Right atrium auricular region (tissue), 2 donors: ENCODE data around the gene RPS10. TPM values are rescaled to one million over a fixed set of nuclear protein-coding genes. Genes with fewer than 3 reads are reported as not detected.

Source experiments
- DNase-seq: peaks from one replicate; pipeline ENCODE4 v3.0.0-alpha.2; 2019; ENCODE audit warnings: low spot score
- H3K27ac ChIP-seq, 2 donors: fragments of 200-600 bp; sonication (generic); 1 replicate in 1 of 2; 2 replicates in 1 of 2; pipeline ENCODE4 v1.5.1; 2016 to 2019
- H3K27me3 ChIP-seq, 2 donors: fragments of 200-600 bp; sonication (generic); one replicate each; pipeline versions ENCODE4 v1.5.1 to v1.6.0; 2017 to 2019
- H3K36me3 ChIP-seq: fragments of 200-600 bp; sonication (generic); one replicate; pipeline ENCODE4 v1.5.1; 2016
- H3K4me1 ChIP-seq, 2 donors: fragments of 200-600 bp; sonication (generic); one replicate each; pipeline versions ENCODE4 v1.5.1 to v1.6.0; 2017 to 2019
- H3K4me3 ChIP-seq, 2 donors: fragments of 200-600 bp; sonication (generic); 1 replicate in 1 of 2; 2 replicates in 1 of 2; pipeline ENCODE4 v1.5.1; 2017 to 2019; ENCODE audit warnings: mild to moderate bottlenecking in 1 of 2, moderate library complexity in 1 of 2
- H3K9me3 ChIP-seq, 2 donors: fragments of 200-600 bp; sonication (generic); one replicate each; pipeline ENCODE4 v1.5.1; 2019
- CTCF ChIP-seq, 2 donors: fragments of 200-600 bp; sonication (generic); IDR thresholded peaks; one replicate each; pipeline ENCODE4 v1.5.1; 2019; ENCODE audit warnings: antibody characterized with exemption in 2 of 2
- total RNA-seq, 2 donors: library from RNA; depleted of rRNA; stranded (reverse); fragments of >200 nt; gene quantifications; one replicate each; pipeline ENCODE4 v1.1.0, GENCODE V29; 2016

The RPS10 gene
- total RNA-seq, 2 donors from 2014 or later = 830 to 2,258 TPM

- no peak overlapping the region for H3K4me3 ChIP-seq
- no peaks in the 10 kb centered on the region for H3K36me3 ChIP-seq
- no peak for DNase-seq
- H3K27me3 ChIP-seq = no peaks in the 10 kb centered on the region
- H3K4me1 ChIP-seq = peaks cover 0 to 15% of the 10 kb centered on the region in 2 donors
- no peak overlapping the region for H3K27ac ChIP-seq
- no peak for TF ChIP-seq CTCF (IDR thresholded peaks at IDR 0.05)
- H3K9me3 ChIP-seq = no peaks in the 10 kb centered on the region
These were observed 37.4 kb upstream of the RPS10 start for GRCh38 chr6:34463299-34463698.

GRCh38 chr6:34462551-34462971 lies 36.7 kb upstream of the RPS10 start:
- no peaks in the 10 kb centered on the region for H3K36me3 ChIP-seq
- DNase-seq = peak; percentile 60
- H3K27ac ChIP-seq = peak overlapping the region; percentile 26 to 45
- H3K27me3 ChIP-seq = no peaks in the 10 kb centered on the region
- peaks cover 0 to 15% of the 10 kb centered on the region in 2 donors for H3K4me1 ChIP-seq
- no peak for TF ChIP-seq CTCF (IDR thresholded peaks at IDR 0.05)
- H3K9me3 ChIP-seq = no peaks in the 10 kb centered on the region
- no peak overlapping the region for H3K4me3 ChIP-seq

GRCh38 chr6:34462010-34462409 lies 36.1 kb upstream of the RPS10 start:
- H3K4me1 ChIP-seq = peaks cover 0 to 15% of the 10 kb centered on the region in 2 donors
- TF ChIP-seq CTCF (IDR thresholded peaks at IDR 0.05) = no peak
- H3K27me3 ChIP-seq = no peaks in the 10 kb centered on the region
- no peak overlapping the region for H3K4me3 ChIP-seq
- H3K36me3 ChIP-seq = no peaks in the 10 kb centered on the region
- H3K9me3 ChIP-seq = no peaks in the 10 kb centered on the region
- peak overlapping the region in 1 of 2 donors; percentile 26 for H3K27ac ChIP-seq
- no peak for DNase-seq

GRCh38 chr6:34460796-34461507 lies 35.1 kb upstream of the RPS10 start:
- no peaks in the 10 kb centered on the region for H3K36me3 ChIP-seq
- no peak for TF ChIP-seq CTCF (IDR thresholded peaks at IDR 0.05)
- H3K27ac ChIP-seq = no peak overlapping the region
- no peaks in the 10 kb centered on the region for H3K27me3 ChIP-seq
- no peak for DNase-seq
- H3K4me3 ChIP-seq = no peak overlapping the region
- H3K9me3 ChIP-seq = no peaks in the 10 kb centered on the region
- peaks cover 0 to 8% of the 10 kb centered on the region in 2 donors for H3K4me1 ChIP-seq

GRCh38 chr6:34459899-34460593 lies 34.2 kb upstream of the RPS10 start:
- no peaks in the 10 kb centered on the region for H3K9me3 ChIP-seq
- no peak overlapping the region for H3K27ac ChIP-seq
- H3K27me3 ChIP-seq = no peaks in the 10 kb centered on the region
- no peak for DNase-seq
- no peaks in the 10 kb centered on the region for H3K4me1 ChIP-seq
- peak in 1 of 2 donors; percentile 73 for TF ChIP-seq CTCF (IDR thresholded peaks at IDR 0.05)
- no peaks in the 10 kb centered on the region for H3K36me3 ChIP-seq
- H3K4me3 ChIP-seq = no peak overlapping the region
